Measurements from ENCODE around the gene AXIN1. TPM values are rescaled to one million over a fixed set of nuclear protein-coding genes. Genes with fewer than 3 reads are reported as not detected.

AXIN1 gene
- total and polyA plus RNA-seq, 9 donors, result 11.5 to 19.2 (median 14.4) TPM

DNA sequence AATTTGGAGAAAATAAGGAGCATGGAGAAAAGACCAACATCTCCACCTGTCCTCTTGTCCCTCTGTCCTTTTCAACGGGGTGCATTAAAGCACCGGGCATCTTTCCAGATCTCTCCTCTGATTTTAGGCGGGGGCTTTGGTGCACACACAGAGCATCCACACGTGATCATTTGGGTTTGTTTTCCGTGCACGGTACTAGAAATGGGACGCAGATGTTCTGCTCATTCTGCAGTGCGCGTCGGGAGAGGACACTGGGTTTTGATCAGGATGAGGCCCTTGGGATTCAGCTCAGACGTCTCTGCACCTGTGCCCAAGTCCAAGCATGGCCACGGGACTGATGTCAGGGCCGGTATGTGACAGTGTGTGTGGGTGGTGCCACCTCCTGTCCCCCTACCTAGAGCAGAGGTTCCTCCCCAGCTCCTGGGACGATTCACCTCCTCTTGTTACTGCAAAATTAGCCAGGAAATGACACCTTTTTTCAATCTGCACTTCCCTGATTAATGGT, 37.7 kb downstream of the AXIN1 start:
- Histone ChIP-seq H3K36me3 (ENCODE audit: control insufficient read depth, insufficient read depth, low read length) (peaks cover 54% of the 10 kb centered on the region), H3K27ac (ENCODE audit: low read length) (no peak overlapping the region), H3K4me1 (ENCODE audit: control insufficient read depth, insufficient read depth, low read length) (peaks cover 3% of the 10 kb centered on the region), H3K9me3 (replicated peaks; ENCODE audit: control insufficient read depth, low read depth, low read length) (no peaks in the 10 kb centered on the region), H3K4me3 (ENCODE audit: low read length) (no peak overlapping the region), H3K27me3 (ENCODE audit: control insufficient read depth, insufficient read depth, low read length) (no peaks in the 10 kb centered on the region)
- WGBS (ENCODE audit: insufficient coverage), result 61% methylated on average over 10 of the region's 14 CpGs
- no peak for DNase-seq

DNA sequence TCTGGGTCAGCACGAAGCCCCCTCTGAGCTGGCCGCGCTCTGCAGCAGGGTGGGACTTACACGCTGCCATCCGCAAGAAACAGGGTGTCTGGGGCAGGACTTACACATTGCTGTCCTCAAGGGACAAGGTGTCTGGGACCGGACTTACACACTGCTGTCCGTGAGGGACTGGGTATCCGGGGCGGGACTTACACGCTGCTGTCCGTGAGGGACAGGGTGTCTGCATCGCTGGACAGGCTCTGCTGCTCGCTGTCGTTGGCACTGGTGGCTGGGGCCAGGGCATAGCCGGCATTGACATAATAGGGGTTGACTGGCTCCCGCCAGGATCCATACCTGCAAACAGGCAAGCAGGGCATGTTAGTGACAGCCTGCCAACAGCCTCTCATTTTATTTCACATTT, 38.2 kb downstream of the AXIN1 start:
- Histone ChIP-seq H3K27me3 (ENCODE audit: control insufficient read depth, insufficient read depth, low read length) (no peaks in the 10 kb centered on the region), H3K27ac (ENCODE audit: low read length) (no peak overlapping the region), H3K4me1 (ENCODE audit: control insufficient read depth, insufficient read depth, low read length) (peaks cover 3% of the 10 kb centered on the region), H3K36me3 (ENCODE audit: control insufficient read depth, insufficient read depth, low read length) (peaks cover 55% of the 10 kb centered on the region), H3K4me3 (ENCODE audit: low read length) (no peak overlapping the region), H3K9me3 (replicated peaks; ENCODE audit: control insufficient read depth, low read depth, low read length) (no peaks in the 10 kb centered on the region)
- 90% methylated on average over 15 of the region's 16 CpGs for WGBS (ENCODE audit: insufficient coverage)
- DNase-seq, result no peak

DNA sequence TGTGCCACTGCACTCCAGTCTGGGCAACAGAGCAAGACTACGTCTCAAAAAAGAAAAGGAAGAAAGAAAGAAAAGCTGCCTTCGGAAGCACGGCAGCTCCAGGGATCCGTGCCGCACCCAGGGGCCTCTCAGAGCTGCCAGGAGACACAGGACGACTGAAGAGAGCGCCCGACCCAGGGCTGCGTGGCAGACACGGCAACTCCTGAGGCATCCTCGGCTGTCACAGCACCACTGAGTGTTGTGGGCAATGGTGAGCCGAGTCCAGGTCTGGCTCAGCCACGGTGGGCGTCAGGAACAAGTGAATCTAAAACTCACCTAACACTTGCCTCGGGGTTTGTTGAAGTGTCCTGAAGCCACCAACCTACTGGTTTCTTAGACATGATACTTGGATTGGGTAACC, 40.8 kb downstream of the AXIN1 start:
- Histone ChIP-seq H3K4me1 (ENCODE audit: control insufficient read depth, insufficient read depth, low read length) (no peaks in the 10 kb centered on the region), H3K9me3 (replicated peaks; ENCODE audit: control insufficient read depth, low read depth, low read length) (no peaks in the 10 kb centered on the region), H3K27me3 (ENCODE audit: control insufficient read depth, insufficient read depth, low read length) (no peaks in the 10 kb centered on the region), H3K27ac (ENCODE audit: low read length) (no peak overlapping the region), H3K4me3 (ENCODE audit: low read length) (no peak overlapping the region), H3K36me3 (ENCODE audit: control insufficient read depth, insufficient read depth, low read length) (peaks cover 55% of the 10 kb centered on the region)
- no peak for DNase-seq
- WGBS (ENCODE audit: insufficient coverage), result 97% methylated on average over 15 of the region's 15 CpGs

DNA sequence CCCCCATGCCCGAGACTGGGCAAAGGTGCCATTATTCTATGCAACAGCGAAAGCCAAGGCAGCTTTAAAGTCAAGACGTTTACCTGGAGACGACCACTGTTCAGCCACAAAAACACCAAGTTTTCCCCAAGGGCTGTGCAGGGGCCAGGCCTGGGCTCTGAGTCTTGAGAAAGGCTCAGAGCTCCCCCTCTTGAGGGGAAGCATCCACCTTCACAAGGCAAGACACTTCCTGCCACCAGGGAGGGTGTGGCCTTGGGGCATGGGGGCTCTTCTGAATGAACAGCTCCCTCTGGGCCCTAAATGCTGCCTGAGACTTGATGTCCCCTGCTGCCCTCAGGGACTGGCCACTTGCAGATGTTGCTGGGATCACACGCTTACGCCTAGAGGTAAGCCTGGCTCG, 43.0 kb downstream of the AXIN1 start:
- Histone ChIP-seq H3K4me1 (ENCODE audit: control insufficient read depth, insufficient read depth, low read length) (no peaks in the 10 kb centered on the region), H3K27ac (ENCODE audit: low read length) (no peak overlapping the region), H3K27me3 (ENCODE audit: control insufficient read depth, insufficient read depth, low read length) (no peaks in the 10 kb centered on the region), H3K4me3 (ENCODE audit: low read length) (no peak overlapping the region), H3K36me3 (ENCODE audit: control insufficient read depth, insufficient read depth, low read length) (peaks cover 64% of the 10 kb centered on the region), H3K9me3 (replicated peaks; ENCODE audit: control insufficient read depth, low read depth, low read length) (no peaks in the 10 kb centered on the region)
- 81% methylated on average over 6 of the region's 7 CpGs for WGBS (ENCODE audit: insufficient coverage)
- no peak for DNase-seq

GRCh38 chr16:307691-308312, 44.7 kb downstream of the AXIN1 start:
- Histone ChIP-seq H3K27ac (ENCODE audit: low read length) (no peak overlapping the region), H3K36me3 (ENCODE audit: control insufficient read depth, insufficient read depth, low read length) (peaks cover 61% of the 10 kb centered on the region), H3K4me1 (ENCODE audit: control insufficient read depth, insufficient read depth, low read length) (no peaks in the 10 kb centered on the region), H3K9me3 (replicated peaks; ENCODE audit: control insufficient read depth, low read depth, low read length) (no peaks in the 10 kb centered on the region), H3K27me3 (ENCODE audit: control insufficient read depth, insufficient read depth, low read length) (no peaks in the 10 kb centered on the region), H3K4me3 (ENCODE audit: low read length) (no peak overlapping the region)
- 81% methylated on average over 18 of the region's 21 CpGs for WGBS (ENCODE audit: insufficient coverage)
- no peak for DNase-seq

DNA sequence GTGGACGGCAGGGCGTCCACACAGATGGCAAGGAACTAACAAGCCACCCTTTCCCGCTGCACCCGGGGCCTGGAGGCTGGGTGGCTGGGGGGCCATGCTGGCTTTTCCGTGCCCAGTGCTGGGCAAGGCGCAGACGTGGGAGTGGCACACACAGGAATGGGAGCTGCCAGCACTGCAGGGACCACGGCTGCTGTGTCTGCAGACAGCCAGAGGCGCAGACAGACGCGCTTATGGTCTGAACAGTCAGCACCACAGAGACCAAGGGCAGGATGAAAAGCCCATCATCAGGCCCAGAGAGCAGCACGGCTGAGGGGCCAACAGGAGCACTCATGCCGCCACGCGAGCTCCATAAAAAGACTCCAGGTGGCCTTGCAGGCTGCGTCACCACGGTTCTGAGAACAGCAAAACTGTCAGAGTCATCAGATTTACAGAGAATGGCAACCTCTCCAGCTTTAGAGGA, 45.6 kb downstream of the AXIN1 start:
- DNase-seq, result no peak
- no peak overlapping the region for H3K4me3 ChIP-seq (ENCODE audit: low read length)

DNA sequence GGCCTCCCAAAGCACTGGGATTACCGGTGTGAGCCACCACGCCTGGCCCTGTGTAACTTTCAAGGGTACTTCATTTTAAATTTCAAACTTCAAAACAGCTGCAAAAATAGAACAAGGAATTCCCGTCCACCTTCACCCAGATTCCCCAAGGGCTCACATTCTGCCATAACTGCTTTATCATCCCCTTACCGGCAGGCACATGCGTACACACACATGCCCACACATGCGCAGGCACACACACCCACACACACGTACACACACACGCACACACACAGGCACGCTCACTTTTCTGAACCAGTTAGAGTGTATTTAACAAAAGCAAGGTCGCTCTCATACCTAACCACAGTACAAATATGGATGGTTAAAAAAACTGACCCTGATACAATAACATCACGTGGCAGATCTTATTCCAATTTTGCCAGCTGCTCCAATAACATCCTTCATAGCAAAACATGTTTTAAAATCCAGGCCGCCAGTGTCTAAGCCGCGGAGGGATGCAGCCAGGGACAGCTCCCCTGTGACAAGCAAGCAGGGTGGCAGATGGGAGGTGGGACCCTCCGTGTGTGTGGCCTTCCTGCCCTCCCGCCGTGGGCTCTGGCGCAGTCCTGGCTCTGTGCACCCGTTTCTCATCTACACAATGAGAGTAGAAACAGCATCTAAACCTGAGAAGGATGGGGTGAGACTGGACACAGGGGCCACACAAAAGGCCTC, 46.5 kb downstream of the AXIN1 start:
- no peaks in the 10 kb centered on the region for H3K9me3 ChIP-seq (replicated peaks; ENCODE audit: control insufficient read depth, low read depth, low read length)
- DNase-seq, result no peak
- H3K36me3 ChIP-seq (ENCODE audit: control insufficient read depth, insufficient read depth, low read length), result peaks cover 60% of the 10 kb centered on the region
- no peak overlapping the region for H3K27ac ChIP-seq (ENCODE audit: low read length)
- no peaks in the 10 kb centered on the region for H3K4me1 ChIP-seq (ENCODE audit: control insufficient read depth, insufficient read depth, low read length)
- H3K4me3 ChIP-seq (ENCODE audit: low read length), result no peak overlapping the region
- H3K27me3 ChIP-seq (ENCODE audit: control insufficient read depth, insufficient read depth, low read length), result no peaks in the 10 kb centered on the region
- 70% methylated on average over 9 of the region's 19 CpGs for WGBS (ENCODE audit: insufficient coverage)

More for the DNA sequence above, 45.6 kb downstream of the AXIN1 start:
- Histone ChIP-seq H3K27me3 (ENCODE audit: control insufficient read depth, insufficient read depth, low read length) (no peaks in the 10 kb centered on the region), H3K4me1 (ENCODE audit: control insufficient read depth, insufficient read depth, low read length) (no peaks in the 10 kb centered on the region), H3K27ac (ENCODE audit: low read length) (no peak overlapping the region), H3K9me3 (replicated peaks; ENCODE audit: control insufficient read depth, low read depth, low read length) (no peaks in the 10 kb centered on the region), H3K36me3 (ENCODE audit: control insufficient read depth, insufficient read depth, low read length) (peaks cover 61% of the 10 kb centered on the region)
- WGBS (ENCODE audit: insufficient coverage), result 72% methylated on average over 15 of the region's 17 CpGs

DNA sequence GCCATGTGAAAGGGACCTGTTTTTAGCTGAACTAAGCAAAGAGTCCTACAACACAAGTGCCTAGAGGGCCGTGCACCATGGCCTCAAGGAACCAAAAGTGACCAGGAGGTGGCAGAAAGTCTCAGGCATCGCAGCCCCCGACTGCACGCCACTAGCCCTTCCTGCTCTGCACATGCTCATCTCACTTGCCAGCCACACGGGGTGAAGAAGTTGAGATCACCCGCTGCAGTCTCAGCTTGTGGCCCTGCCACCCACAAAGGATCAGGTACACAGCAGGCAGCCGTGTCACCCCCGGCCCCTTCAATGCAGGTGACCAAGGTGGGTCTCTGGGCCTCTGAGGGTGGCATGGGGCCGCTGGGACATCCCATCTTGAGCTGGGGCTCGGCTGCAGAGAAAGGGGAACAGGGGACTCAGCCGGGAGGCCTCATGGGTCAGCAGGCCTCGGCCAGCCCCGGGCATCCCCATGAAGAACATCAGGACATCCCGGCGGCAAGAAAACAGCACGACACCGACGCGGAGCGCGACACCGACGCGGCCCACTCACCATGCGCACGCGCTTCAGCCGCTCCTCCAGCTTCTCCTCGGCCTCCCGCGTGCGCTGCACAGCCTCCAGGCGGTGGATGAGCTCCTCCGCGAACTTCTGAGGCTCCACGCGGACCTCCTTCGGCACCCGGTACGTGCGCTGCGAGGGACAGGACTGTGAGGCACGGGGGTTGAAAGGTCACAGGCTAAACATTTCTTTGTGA, 48.6 kb downstream of the AXIN1 start:
- Histone ChIP-seq H3K27me3 (ENCODE audit: control insufficient read depth, insufficient read depth, low read length) (no peaks in the 10 kb centered on the region), H3K4me1 (ENCODE audit: control insufficient read depth, insufficient read depth, low read length) (no peaks in the 10 kb centered on the region), H3K4me3 (ENCODE audit: low read length) (no peak overlapping the region), H3K9me3 (replicated peaks; ENCODE audit: control insufficient read depth, low read depth, low read length) (no peaks in the 10 kb centered on the region), H3K36me3 (ENCODE audit: control insufficient read depth, insufficient read depth, low read length) (peaks cover 53% of the 10 kb centered on the region), H3K27ac (ENCODE audit: low read length) (no peak overlapping the region)
- no peak for DNase-seq
- WGBS (ENCODE audit: insufficient coverage), result 85% methylated on average over 37 of the region's 43 CpGs

DNA sequence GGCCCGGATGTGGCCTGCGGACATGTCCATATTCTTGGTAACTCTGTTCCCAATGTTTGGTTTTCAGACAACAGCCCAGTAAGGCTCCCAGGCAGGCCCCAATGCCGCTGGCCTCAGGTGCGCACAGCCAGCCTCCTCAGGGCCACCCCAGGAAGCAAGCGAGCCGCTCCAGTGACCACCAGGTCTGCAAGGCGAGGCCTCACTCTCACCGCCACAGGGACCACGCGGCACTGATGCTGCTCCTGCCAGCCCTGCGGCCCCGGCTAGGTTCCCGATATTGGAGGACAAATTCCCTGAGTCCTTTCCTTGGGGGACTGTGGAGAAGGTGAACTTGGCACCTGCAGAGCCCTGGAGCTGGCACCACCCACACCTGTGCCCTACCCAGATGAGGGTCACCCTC, 50.6 kb downstream of the AXIN1 start:
- no peak overlapping the region for H3K27ac ChIP-seq (ENCODE audit: low read length)
- 95% methylated on average over 13 of the region's 13 CpGs for WGBS (ENCODE audit: insufficient coverage)
- H3K4me3 ChIP-seq (ENCODE audit: low read length), result no peak overlapping the region
- no peaks in the 10 kb centered on the region for H3K4me1 ChIP-seq (ENCODE audit: control insufficient read depth, insufficient read depth, low read length)
- DNase-seq, result no peak
- no peaks in the 10 kb centered on the region for H3K27me3 ChIP-seq (ENCODE audit: control insufficient read depth, insufficient read depth, low read length)
- no peaks in the 10 kb centered on the region for H3K9me3 ChIP-seq (replicated peaks; ENCODE audit: control insufficient read depth, low read depth, low read length)
- peaks cover 59% of the 10 kb centered on the region for H3K36me3 ChIP-seq (ENCODE audit: control insufficient read depth, insufficient read depth, low read length)

- Histone ChIP-seq H3K36me3 (ENCODE audit: control insufficient read depth, insufficient read depth, low read length) (peaks cover 62% of the 10 kb centered on the region), H3K27ac (ENCODE audit: low read length) (no peak overlapping the region), H3K4me3 (ENCODE audit: low read length) (no peak overlapping the region), H3K4me1 (ENCODE audit: control insufficient read depth, insufficient read depth, low read length) (no peaks in the 10 kb centered on the region), H3K9me3 (replicated peaks; ENCODE audit: control insufficient read depth, low read depth, low read length) (no peaks in the 10 kb centered on the region), H3K27me3 (ENCODE audit: control insufficient read depth, insufficient read depth, low read length) (no peaks in the 10 kb centered on the region)
- 100% methylated on average over 1 of the region's 6 CpGs for WGBS (ENCODE audit: insufficient coverage)
- DNase-seq, result no peak
These were observed 51.3 kb downstream of the AXIN1 start for GRCh38 chr16:301235-301634.

Measured in muscle of leg (tissue), 11 donors.